NCI-H1436 treated with DMSO at 0.1 percent for 48 hours (cell line): ENCODE measurements around the gene TIFAB.
"Not testable (repeated sequence)": the region's sequence is repeated elsewhere in the genome, so short reads cannot be mapped to it uniquely, and the experiment has no call there.

ENCODE experiments used
- DNase-seq: peaks from one replicate; lab custom pipeline; 2025; lab: John Stamatoyannopoulos, UW

Gene TIFAB

GRCh38 chr5:135452321-135453030 lies at the start of gene TIFAB:
TSS of gene TIFAB (minus strand) at chr5:135452351. CDS start at chr5:135449939, 2,412 bp downstream.
- DNase-seq, result no peak

GRCh38 chr5:135498637-135498995 lies 46.5 kb upstream of the TIFAB start:
- no peak for DNase-seq

GRCh38 chr5:135497971-135498636 lies 46.0 kb upstream of the TIFAB start:
- DNase-seq, result no peak

GRCh38 chr5:135495531-135495930 lies 43.4 kb upstream of the TIFAB start:
- DNase-seq, result not testable (repeated sequence)

- no peak for DNase-seq
Measured at GRCh38 chr5:135494196-135494595, 42.0 kb upstream of the TIFAB start.

- DNase-seq, result no peak
Measured at GRCh38 chr5:135493406-135494180, 41.4 kb upstream of the TIFAB start.

GRCh38 chr5:135492319-135492626 lies 40.1 kb upstream of the TIFAB start:
- no peak for DNase-seq

- no peak for DNase-seq
Measured at GRCh38 chr5:135491552-135492318, 39.6 kb upstream of the TIFAB start.

GRCh38 chr5:135491038-135491551 lies 38.9 kb upstream of the TIFAB start:
- no peak for DNase-seq

- DNase-seq, result no peak
Measured at GRCh38 chr5:135490245-135491037, 38.3 kb upstream of the TIFAB start.

- DNase-seq, result no peak
Measured at GRCh38 chr5:135489466-135490244, 37.5 kb upstream of the TIFAB start.

- DNase-seq, result peak; percentile 41
Measured at GRCh38 chr5:135488727-135489465, 36.7 kb upstream of the TIFAB start.

- no peak for DNase-seq
Measured at GRCh38 chr5:135487839-135488514, 35.8 kb upstream of the TIFAB start.

- no peak for DNase-seq
Measured at GRCh38 chr5:135487037-135487395, 34.9 kb upstream of the TIFAB start.

GRCh38 chr5:135486131-135487036 lies 34.2 kb upstream of the TIFAB start:
- no peak for DNase-seq

GRCh38 chr5:135484674-135485086 lies 32.5 kb upstream of the TIFAB start:
- no peak for DNase-seq

GRCh38 chr5:135483254-135483653 lies 31.1 kb upstream of the TIFAB start:
- no peak for DNase-seq

GRCh38 chr5:135482381-135482933 lies 30.3 kb upstream of the TIFAB start:
- no peak for DNase-seq
